Measurements from ENCODE around the gene CYP27C1. TPM values are rescaled to one million over a fixed set of nuclear protein-coding genes. Genes with fewer than 3 reads are reported as not detected.

CYP27C1 gene
- total and polyA plus RNA-seq, 10 of the 15 experiments (the other 5 are each of a cell fraction or from before 2014, with no cell fraction given): not detected

- POLR2A ChIA-PET: no interaction called here
- ATAC-seq (peak; percentile 93), DNase-seq (ENCODE audit: low read depth, low spot score) (peak; percentile 36), FAIRE-seq (no peak)
- RAD21 ChIA-PET (ENCODE audit: unreplicated experiment): no interaction called here
- Histone ChIP-seq H3K27me3 (replicated peaks in 1 of 2; ENCODE audit: control insufficient read depth in 2 of 2, insufficient read depth in 2 of 2, low read length in 1 of 2) (no peaks in the 10 kb centered on the region; a peak in 1 of 4 replicates), H2AFZ (ENCODE audit: control insufficient read depth, low read depth, low read length) (no peak overlapping the region), H3K9ac (ENCODE audit: control insufficient read depth, insufficient read depth, low read length) (no peak overlapping the region), H3K4me1 (ENCODE audit: control insufficient read depth, insufficient read depth, low read length) (no peaks in the 10 kb centered on the region), H3K27ac (ENCODE audit: control insufficient read depth, insufficient read depth) (no peak overlapping the region), H3K9me3 (replicated peaks; ENCODE audit: control insufficient read depth, insufficient read depth, low read length) (no peaks in the 10 kb centered on the region), H4K20me1 (ENCODE audit: control insufficient read depth, insufficient read depth) (no peaks in the 10 kb centered on the region), H3K4me3 (no peak overlapping the region), H3K79me2 (ENCODE audit: control insufficient read depth, insufficient read depth, low read length) (no peaks in the 10 kb centered on the region), H3K36me3 (ENCODE audit: control insufficient read depth in 2 of 2, insufficient read depth in 2 of 2, low read length in 1 of 2) (no peaks in the 10 kb centered on the region), H3K4me2 (ENCODE audit: control insufficient read depth, insufficient read depth) (peak overlapping the region; percentile 20)
- no TSS peak for BruUV-seq (replicated peaks)
- in situ Hi-C loops (cut with MboI): no loop called here
- SMC1A ChIA-PET (ENCODE audit: uncharacterized antibody, unreplicated experiment): no interaction called here
- TF ChIP-seq NFIC (IDR thresholded peaks at IDR 0.05; ENCODE audit: low read depth, low read length) (0 out of 2 replicates have a peak, but pooled peaks have one; percentile 46), PAX5 (IDR thresholded peaks at IDR 0.05; ENCODE audit: borderline replicate concordance, low read depth, low read length) (no peak), IRF4 (IDR thresholded peaks at IDR 0.05; ENCODE audit: low read depth, low read length) (peak; percentile 45; the same call in 1 of the 2 replicates), WRNIP1 (IDR thresholded peaks at IDR 0.05; ENCODE audit: borderline replicate concordance, low read depth, low read length) (no peak), BHLHE40 (IDR thresholded peaks at IDR 0.05; ENCODE audit: borderline replicate concordance in 1 of 2, low read depth in 2 of 2, low read length in 1 of 2) (peak in 1 of 2 experiments; percentile 41; a peak in 3 of 4 replicates), CREB1 (IDR thresholded peaks at IDR 0.05; ENCODE audit: low read depth) (peak; percentile 25; the same call in 1 of the 2 replicates), JUNB (IDR thresholded peaks at IDR 0.05) (peak; percentile 58), E2F4 (IDR thresholded peaks at IDR 0.05; ENCODE audit: low read depth, low read length) (peak; percentile 57; the same call in 1 of the 2 replicates), SIX5 (IDR thresholded peaks at IDR 0.05; ENCODE audit: low read depth, low read length, severe bottlenecking) (no peak), IKZF2 (IDR thresholded peaks at IDR 0.05) (peak; percentile 34 to 40; a peak in 2 of 4 replicates), IKZF1 (conservative IDR thresholded peaks at IDR 0.05) (peak; percentile 40; the same call in 1 of the 2 replicates), RCOR1 (conservative IDR thresholded peaks at IDR 0.05; ENCODE audit: low read depth, low read length) (no peak), RUNX3 (IDR thresholded peaks at IDR 0.05; ENCODE audit: low read length) (peak; percentile 88)
- TF ChIP-seq, protein P1, sequence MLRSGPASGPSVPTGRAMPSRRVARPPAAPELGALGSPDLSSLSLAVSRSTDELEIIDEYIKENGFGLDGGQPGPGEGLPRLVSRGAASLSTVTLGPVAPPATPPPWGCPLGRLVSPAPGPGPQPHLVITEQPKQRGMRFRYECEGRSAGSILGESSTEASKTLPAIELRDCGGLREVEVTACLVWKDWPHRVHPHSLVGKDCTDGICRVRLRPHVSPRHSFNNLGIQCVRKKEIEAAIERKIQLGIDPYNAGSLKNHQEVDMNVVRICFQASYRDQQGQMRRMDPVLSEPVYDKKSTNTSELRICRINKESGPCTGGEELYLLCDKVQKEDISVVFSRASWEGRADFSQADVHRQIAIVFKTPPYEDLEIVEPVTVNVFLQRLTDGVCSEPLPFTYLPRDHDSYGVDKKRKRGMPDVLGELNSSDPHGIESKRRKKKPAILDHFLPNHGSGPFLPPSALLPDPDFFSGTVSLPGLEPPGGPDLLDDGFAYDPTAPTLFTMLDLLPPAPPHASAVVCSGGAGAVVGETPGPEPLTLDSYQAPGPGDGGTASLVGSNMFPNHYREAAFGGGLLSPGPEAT (IDR thresholded peaks at IDR 0.05; ENCODE audit: low read depth): peak; percentile 32; the same call in 1 of the 2 replicates
- TF ChIP-seq, protein P2, sequence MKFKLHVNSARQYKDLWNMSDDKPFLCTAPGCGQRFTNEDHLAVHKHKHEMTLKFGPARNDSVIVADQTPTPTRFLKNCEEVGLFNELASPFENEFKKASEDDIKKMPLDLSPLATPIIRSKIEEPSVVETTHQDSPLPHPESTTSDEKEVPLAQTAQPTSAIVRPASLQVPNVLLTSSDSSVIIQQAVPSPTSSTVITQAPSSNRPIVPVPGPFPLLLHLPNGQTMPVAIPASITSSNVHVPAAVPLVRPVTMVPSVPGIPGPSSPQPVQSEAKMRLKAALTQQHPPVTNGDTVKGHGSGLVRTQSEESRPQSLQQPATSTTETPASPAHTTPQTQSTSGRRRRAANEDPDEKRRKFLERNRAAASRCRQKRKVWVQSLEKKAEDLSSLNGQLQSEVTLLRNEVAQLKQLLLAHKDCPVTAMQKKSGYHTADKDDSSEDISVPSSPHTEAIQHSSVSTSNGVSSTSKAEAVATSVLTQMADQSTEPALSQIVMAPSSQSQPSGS (IDR thresholded peaks at IDR 0.05; ENCODE audit: low read length): peak; percentile 51; the same call in 1 of the 2 replicates
- CTCF ChIA-PET: no interaction called here
- intact Hi-C loops (cut with micrococcal nuclease; ENCODE audit: unreplicated experiment): no loop called here
- 5% methylated on average over 10 of the region's 10 CpGs for WGBS (ENCODE audit: insufficient coverage, insufficient replicate concordance, low lambda C conversion rate, missing lambda C conversion rate)
Observed at GRCh38 chr2:127226520-127227263, 6.6 kb upstream of the CYP27C1 start.
